Thoracic aorta (tissue), 2 donors: ENCODE data around the gene USP34. TPM values are rescaled to one million over a fixed set of nuclear protein-coding genes. Genes with fewer than 3 reads are reported as not detected.

ENCODE experiments used
- ATAC-seq: fragments of 150-250 bp; one replicate; pipeline ENCODE4 v1.8.0; 2017; ENCODE audit warnings: low read depth; ENCODE audit not compliant: insufficient number of reproducible peaks, low FRiP score
- DNase-seq: peaks from one replicate; pipeline ENCODE4 v3.0.0-alpha.2; 2020; ENCODE audit warnings: low spot score
- H3K27ac ChIP-seq, 2 donors: fragments of 200-600 bp; sonication (generic); 1 replicate in 1 of 2; 2 replicates in 1 of 2; pipeline ENCODE4 v1.5.1; 2016; ENCODE audit warnings: mild to moderate bottlenecking in 2 of 2, moderate library complexity in 2 of 2
- H3K27me3 ChIP-seq: fragments of 200-600 bp; sonication (generic); replicated peaks from 2 replicates; pipeline ENCODE4 v1.6.0; 2016; ENCODE audit warnings: mild to moderate bottlenecking; ENCODE audit not compliant: insufficient read depth
- H3K36me3 ChIP-seq: fragments of 200-600 bp; sonication (generic); one replicate; pipeline ENCODE4 v1.5.1; 2016
- H3K4me1 ChIP-seq, 2 donors: fragments of 200-600 bp; sonication (generic); 1 replicate in 1 of 2; 2 replicates in 1 of 2; pipeline versions ENCODE4 v1.5.1 to v1.6.0; 2016; ENCODE audit warnings: low read depth in 2 of 2, mild to moderate bottlenecking in 1 of 2; ENCODE audit not compliant: control insufficient read depth in 1 of 2
- H3K4me3 ChIP-seq: fragments of 200-600 bp; sonication (generic); 2 replicates; pipeline ENCODE4 v1.5.1; 2016; ENCODE audit warnings: mild to moderate bottlenecking
- H3K9me3 ChIP-seq: fragments of 200-600 bp; sonication (generic); 2 replicates; pipeline ENCODE4 v1.5.1; 2016
- total RNA-seq, 2 donors: library from RNA; depleted of rRNA; stranded (reverse); fragments of >200 nt; gene quantifications; one replicate each; pipeline versions ENCODE4 v1.1.0 to v1.2.3, GENCODE V29; 2016
- TF ChIP-seq, protein P1 (sequence below): fragments of 200-600 bp; sonication (generic); IDR thresholded peaks from one replicate; pipeline ENCODE4 v1.5.1; 2019; ENCODE audit warnings: antibody characterized with exemption

USP34 gene
- total RNA-seq, 2 donors from 2014 or later: 88.0 to 191 TPM

DNA sequence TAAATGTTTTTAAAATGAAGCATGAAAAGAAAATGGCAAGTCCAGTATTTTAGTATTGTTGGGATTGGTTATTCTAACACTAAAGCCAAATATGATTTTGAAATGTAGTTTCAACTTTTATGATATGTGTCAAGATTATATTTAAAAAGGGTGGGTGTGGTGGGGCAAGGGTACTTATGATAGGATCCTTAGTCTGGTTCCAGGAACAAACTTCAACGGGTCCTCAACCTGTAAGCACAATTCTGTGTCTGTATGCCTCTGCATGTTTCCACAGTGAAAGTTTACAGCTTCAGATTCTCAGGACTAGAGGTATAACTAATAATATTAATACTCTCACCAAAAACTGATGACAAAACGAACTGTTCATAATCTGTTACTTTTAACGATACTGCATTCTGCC lies 5.8 kb downstream of the USP34 start:
- Histone ChIP-seq H3K27me3 (no peaks in the 10 kb centered on the region), H3K27ac (no peak overlapping the region), H3K9me3 (no peaks in the 10 kb centered on the region), H3K4me1 (peaks cover 0 to 28% of the 10 kb centered on the region in 2 donors), H3K36me3 (no peaks in the 10 kb centered on the region), H3K4me3 (no peak overlapping the region)
- TF ChIP-seq, protein P1, sequence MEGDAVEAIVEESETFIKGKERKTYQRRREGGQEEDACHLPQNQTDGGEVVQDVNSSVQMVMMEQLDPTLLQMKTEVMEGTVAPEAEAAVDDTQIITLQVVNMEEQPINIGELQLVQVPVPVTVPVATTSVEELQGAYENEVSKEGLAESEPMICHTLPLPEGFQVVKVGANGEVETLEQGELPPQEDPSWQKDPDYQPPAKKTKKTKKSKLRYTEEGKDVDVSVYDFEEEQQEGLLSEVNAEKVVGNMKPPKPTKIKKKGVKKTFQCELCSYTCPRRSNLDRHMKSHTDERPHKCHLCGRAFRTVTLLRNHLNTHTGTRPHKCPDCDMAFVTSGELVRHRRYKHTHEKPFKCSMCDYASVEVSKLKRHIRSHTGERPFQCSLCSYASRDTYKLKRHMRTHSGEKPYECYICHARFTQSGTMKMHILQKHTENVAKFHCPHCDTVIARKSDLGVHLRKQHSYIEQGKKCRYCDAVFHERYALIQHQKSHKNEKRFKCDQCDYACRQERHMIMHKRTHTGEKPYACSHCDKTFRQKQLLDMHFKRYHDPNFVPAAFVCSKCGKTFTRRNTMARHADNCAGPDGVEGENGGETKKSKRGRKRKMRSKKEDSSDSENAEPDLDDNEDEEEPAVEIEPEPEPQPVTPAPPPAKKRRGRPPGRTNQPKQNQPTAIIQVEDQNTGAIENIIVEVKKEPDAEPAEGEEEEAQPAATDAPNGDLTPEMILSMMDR: no peak
- ATAC-seq (no peak), DNase-seq (no peak)

DNA sequence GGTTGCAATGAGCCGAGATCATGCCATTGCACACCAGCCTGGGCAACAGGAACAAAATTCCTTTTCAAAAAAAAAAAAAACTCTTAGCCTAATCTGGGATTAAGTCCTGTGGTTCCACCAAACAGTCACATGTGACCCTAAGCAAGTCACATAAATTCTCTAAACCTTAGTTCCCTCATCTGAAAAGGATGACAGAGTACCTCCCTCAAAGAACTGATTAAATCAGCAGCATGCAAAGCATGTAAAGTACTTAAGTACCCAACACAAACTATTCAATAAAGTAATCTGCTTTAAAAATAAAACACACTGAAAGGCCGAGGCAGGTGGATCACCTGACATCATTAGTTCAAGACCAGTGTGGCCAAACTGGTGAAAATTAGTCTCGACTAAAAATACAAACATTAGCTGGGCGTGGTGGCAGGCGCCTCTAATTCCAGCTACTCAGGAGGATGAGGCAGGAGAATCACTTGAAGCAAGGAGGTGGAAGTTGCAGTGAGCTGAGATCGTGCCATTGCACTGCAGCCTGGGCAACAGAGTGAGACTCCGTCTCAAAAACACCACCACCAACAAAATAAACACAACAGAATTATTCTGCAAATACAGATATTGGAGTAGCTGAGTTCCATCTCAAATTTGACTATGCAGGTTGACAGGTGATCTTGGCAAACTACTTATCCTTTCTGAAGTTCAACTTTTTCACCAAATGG lies 7.0 kb downstream of the USP34 start:
- Histone ChIP-seq H3K4me3 (no peak overlapping the region), H3K27me3 (no peaks in the 10 kb centered on the region), H3K27ac (no peak overlapping the region), H3K9me3 (no peaks in the 10 kb centered on the region), H3K4me1 (peaks cover 4 to 35% of the 10 kb centered on the region in 2 donors), H3K36me3 (no peaks in the 10 kb centered on the region)
- TF ChIP-seq, protein P1: no peak
- ATAC-seq (no peak), DNase-seq (no peak)

DNA sequence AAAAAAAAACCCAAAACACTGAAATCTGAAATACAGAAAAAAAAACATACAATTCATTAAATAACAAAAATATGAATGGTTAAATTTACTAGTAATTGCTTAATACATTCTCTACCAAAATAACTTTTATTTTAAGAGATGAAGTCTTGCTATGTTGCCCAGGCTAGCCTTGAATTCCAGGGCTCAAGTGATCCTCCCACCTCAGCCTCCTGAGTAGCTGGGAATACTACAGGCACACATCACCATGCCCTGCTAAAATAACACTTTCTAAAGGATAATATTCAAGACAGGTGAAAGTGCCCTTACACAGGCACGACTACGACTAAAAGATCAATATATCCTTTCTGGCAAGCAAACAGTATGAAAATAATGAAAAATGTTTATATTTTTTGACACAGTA lies 9.5 kb downstream of the USP34 start:
- Histone ChIP-seq H3K27me3 (no peaks in the 10 kb centered on the region), H3K4me3 (no peak overlapping the region), H3K4me1 (peaks cover 13 to 36% of the 10 kb centered on the region in 2 donors), H3K9me3 (no peaks in the 10 kb centered on the region), H3K36me3 (no peaks in the 10 kb centered on the region), H3K27ac (no peak overlapping the region)
- ATAC-seq (no peak), DNase-seq (no peak)
- TF ChIP-seq, protein P1: no peak

DNA sequence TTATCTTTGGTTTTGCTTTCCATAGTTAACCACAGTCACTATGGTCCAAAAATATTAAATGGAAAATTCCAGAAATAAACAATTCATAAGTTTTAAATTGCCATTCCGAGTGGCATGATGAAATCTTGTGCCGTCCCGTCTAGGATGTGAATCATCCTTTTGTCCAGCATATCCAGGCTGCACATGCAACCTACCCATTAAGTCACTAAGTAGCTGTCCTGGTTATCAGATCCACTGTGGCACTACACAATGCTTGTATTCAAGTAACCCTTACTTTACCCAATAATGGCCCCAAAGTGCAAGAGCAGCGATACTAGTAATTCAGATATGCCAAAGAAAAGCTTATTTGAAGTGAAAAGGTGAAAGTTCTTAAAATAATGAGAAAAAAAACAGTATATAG lies 10.7 kb downstream of the USP34 start:
- H3K27ac ChIP-seq: no peak overlapping the region
- H3K9me3 ChIP-seq: no peaks in the 10 kb centered on the region
- ATAC-seq: no peak
- no peaks in the 10 kb centered on the region for H3K27me3 ChIP-seq
- peaks cover 17 to 49% of the 10 kb centered on the region in 2 donors for H3K4me1 ChIP-seq
- no peak overlapping the region for H3K4me3 ChIP-seq
- DNase-seq: no peak
- no peaks in the 10 kb centered on the region for H3K36me3 ChIP-seq
- TF ChIP-seq, protein P1: no peak

DNA sequence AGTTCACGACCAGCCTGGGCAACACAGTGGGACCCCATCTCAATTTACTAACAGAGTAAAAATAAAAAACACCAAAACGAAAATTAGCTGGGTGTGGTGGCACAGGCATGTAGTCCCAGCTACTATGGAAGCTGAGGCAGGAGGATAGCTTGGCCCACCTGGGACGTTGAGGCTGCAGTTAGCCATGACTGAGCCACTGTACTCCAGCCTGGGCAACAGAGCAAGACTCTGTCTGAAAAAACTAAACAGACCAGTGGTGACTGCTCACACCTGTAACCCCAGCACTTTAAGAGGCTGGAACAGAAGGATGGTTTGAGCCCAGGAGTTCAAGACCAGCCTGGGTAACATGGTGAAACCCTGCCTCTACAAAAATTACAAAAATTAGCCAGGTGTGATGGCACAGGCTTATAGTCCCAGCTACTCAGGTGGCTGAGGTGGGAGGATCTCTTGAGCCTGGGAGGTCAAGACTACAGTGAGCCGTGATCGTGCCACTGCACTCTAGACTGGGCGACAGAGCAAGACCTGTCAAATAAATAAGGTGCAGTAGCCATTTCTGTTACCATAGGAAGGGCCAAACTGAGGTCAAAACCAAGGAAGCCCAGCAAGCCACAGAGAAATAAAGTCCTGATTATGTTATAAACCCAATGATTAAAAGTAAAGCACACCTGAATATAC lies 14.0 kb downstream of the USP34 start:
- peaks cover 23 to 52% of the 10 kb centered on the region in 2 donors for H3K4me1 ChIP-seq
- no peaks in the 10 kb centered on the region for H3K36me3 ChIP-seq
- H3K27ac ChIP-seq: no peak overlapping the region
- H3K27me3 ChIP-seq: no peaks in the 10 kb centered on the region
- TF ChIP-seq, protein P1: no peak
- DNase-seq (no peak), ATAC-seq (no peak)
- no peaks in the 10 kb centered on the region for H3K9me3 ChIP-seq
- no peak overlapping the region for H3K4me3 ChIP-seq
